CD14-positive monocyte (primary cell): Measurements from ENCODE around the gene HOMEZ. TPM values are rescaled to one million over a fixed set of nuclear protein-coding genes. Genes with fewer than 3 reads are reported as not detected.

ENCODE experiments used
- DNase-seq, 3 donors: peaks; one replicate each; pipeline ENCODE4 v3.0.0-alpha.2; 2011 to 2022
- H2AFZ ChIP-seq: 2 replicates; pipeline ENCODE4 v1.6.0; 2012; ENCODE audit warnings: mild to moderate bottlenecking, low read depth, low read length, inconsistent platforms; ENCODE audit not compliant: insufficient read depth, poor library complexity, severe bottlenecking
- H3K27ac ChIP-seq, 2 donors: 1 replicate in 1 of 2; 2 replicates in 1 of 2; pipeline ENCODE4 v1.5.1; 2012 to 2013; ENCODE audit warnings: low read length in 2 of 2, control low read depth in 1 of 2, inconsistent platforms in 1 of 2, low read depth in 1 of 2, mild to moderate bottlenecking in 1 of 2
- H3K27me3 ChIP-seq, 2 donors: one replicate each; pipeline versions ENCODE4 v1.6.0 to v1.6.1; 2011 to 2013; ENCODE audit warnings: low read length in 2 of 2; ENCODE audit not compliant: control insufficient read depth in 2 of 2, insufficient read depth in 2 of 2
- H3K36me3 ChIP-seq, 2 donors: replicated peaks in 1 of 2; 1 replicate in 1 of 2; 2 replicates in 1 of 2; pipeline versions ENCODE4 v1.5.1 to v1.6.1; 2012 to 2013; ENCODE audit warnings: low read length in 2 of 2, control low read depth in 1 of 2, inconsistent platforms in 1 of 2, mild to moderate bottlenecking in 1 of 2; ENCODE audit not compliant: insufficient read depth in 2 of 2, control insufficient read depth in 1 of 2
- H3K4me1 ChIP-seq, 2 donors: 1 replicate in 1 of 2; 2 replicates in 1 of 2; pipeline versions ENCODE4 v1.5.1 to v1.6.1; 2012 to 2013; ENCODE audit warnings: low read length in 2 of 2, control low read depth in 1 of 2, inconsistent platforms in 1 of 2, mild to moderate bottlenecking in 1 of 2, moderate library complexity in 1 of 2; ENCODE audit not compliant: insufficient read depth in 2 of 2, control insufficient read depth in 1 of 2
- H3K4me2 ChIP-seq: replicated peaks from 2 replicates; pipeline ENCODE3; 2012; ENCODE audit warnings: low read length, moderate library complexity, mild to moderate bottlenecking; ENCODE audit not compliant: poor library complexity, severe bottlenecking; ENCODE audit errors: extremely low read depth
- H3K4me3 ChIP-seq, 3 experiments: fragments of 200-600 bp in 1 of 3; sonication (generic) in 1 of 3; replicated peaks in 1 of 3; 1 replicate in 2 of 3; 2 replicates in 1 of 3; pipeline ENCODE4 v1.5.1; 2011 to 2013; ENCODE audit warnings: low read length in 3 of 3, mild to moderate bottlenecking in 3 of 3, control low read depth in 2 of 3, low read depth in 2 of 3, inconsistent platforms in 1 of 3, moderate library complexity in 1 of 3
- H3K79me2 ChIP-seq: 2 replicates; pipeline ENCODE4 v1.6.0; 2012; ENCODE audit warnings: mild to moderate bottlenecking, control low read depth, inconsistent platforms, low read length, moderate library complexity; ENCODE audit not compliant: insufficient read depth
- H3K9ac ChIP-seq: 2 replicates; pipeline ENCODE4 v1.6.0; 2017; ENCODE audit warnings: low read length, mild to moderate bottlenecking; ENCODE audit not compliant: insufficient read depth, poor library complexity, severe bottlenecking
- H3K9me3 ChIP-seq, 2 donors: replicated peaks in 1 of 2; 1 replicate in 1 of 2; 2 replicates in 1 of 2; pipeline versions ENCODE4 v1.5.1 to v1.6.1; 2012 to 2013; ENCODE audit warnings: low read length in 2 of 2, control low read depth in 1 of 2; ENCODE audit not compliant: control insufficient read depth in 1 of 2, insufficient read depth in 1 of 2
- H4K20me1 ChIP-seq: 2 replicates; pipeline ENCODE4 v1.6.0; 2012; ENCODE audit warnings: mild to moderate bottlenecking, low read length, control low read depth, moderate library complexity; ENCODE audit not compliant: insufficient read depth
- H3K27ac Mint-ChIP-seq, 7 donors: one replicate each; pipeline ENCODE4 v1.8.0; 2020; ENCODE audit warnings: mild to moderate bottlenecking in 7 of 7, mixed read lengths in 7 of 7, moderate library complexity in 6 of 7, inconsistent platforms in 2 of 7
- H3K27me3 Mint-ChIP-seq, 3 donors: one replicate each; pipeline ENCODE4 v1.8.0; 2021 to 2022; ENCODE audit warnings: low read depth in 3 of 3, mild to moderate bottlenecking in 3 of 3, mixed read lengths in 3 of 3, moderate library complexity in 3 of 3, inconsistent platforms in 1 of 3
- H3K36me3 Mint-ChIP-seq, 2 donors: one replicate each; pipeline ENCODE4 v1.8.0; 2020; ENCODE audit warnings: mixed read lengths in 2 of 2, inconsistent platforms in 1 of 2, mild to moderate bottlenecking in 1 of 2
- H3K4me1 Mint-ChIP-seq: one replicate; pipeline ENCODE4 v1.8.0; 2020; ENCODE audit warnings: mild to moderate bottlenecking, mixed read lengths
- H3K4me3 Mint-ChIP-seq, 2 donors: one replicate each; pipeline ENCODE4 v1.8.0; 2020; ENCODE audit warnings: mild to moderate bottlenecking in 2 of 2, mixed read lengths in 2 of 2, moderate library complexity in 1 of 2
- H3K9me3 Mint-ChIP-seq, 7 donors: one replicate each; pipeline ENCODE4 v1.8.0; 2020 to 2022; ENCODE audit warnings: mixed read lengths in 7 of 7, mild to moderate bottlenecking in 6 of 7, moderate library complexity in 6 of 7, inconsistent platforms in 2 of 7
- CTCF ChIP-seq: fragments of 200-600 bp; IDR thresholded peaks from one replicate; pipeline ENCODE4 v1.8.0; 2022; ENCODE audit warnings: antibody characterized with exemption, mild to moderate bottlenecking
- WGBS: methylation state at CpG from one replicate; pipeline ENCODE4 v1.1.5; 2013; ENCODE audit warnings: missing lambda C conversion rate; ENCODE audit not compliant: insufficient coverage; 5-methylcytosine and 5-hydroxymethylcytosine counted together
- intact Hi-C, 2 donors: fragments of 100-400 bp; cut with micrococcal nuclease; formaldehyde crosslinking; loops; one replicate each; pipeline versions ENCODE4 v1.15.0 to v1.15.1; 2023
- polyA plus RNA-seq, 3 donors: library from polyadenylated mRNA; depleted of rRNA in 1 of 3; unstranded in 2 of 3; stranded (reverse) in 1 of 3; fragments of 300-500 nt in 2 of 3; fragments of >200 nt in 1 of 3; fragmentation: Illumina TruSeq in 2 of 3; gene quantifications; 1 replicate in 2 of 3; 2 replicates in 1 of 3; pipeline ENCODE4 v1.2.3, GENCODE V29; 2012 to 2021

Gene HOMEZ
- polyA plus RNA-seq, 3 donors, result 3.5 to 5.4 (median 4.1) TPM

GRCh38 chr14:23320584-23321571, 34.9 kb upstream of the HOMEZ start, which contains the start of gene PABPN1:
TSS of gene PABPN1 (plus strand) at chr14:23321457. CDS start at chr14:23321470, 13 bp downstream.
- Mint-ChIP-seq H3K9me3 (peaks cover 0 to 3% (median 0%) of the 10 kb centered on the region in 7 donors), H3K27ac (peak within 1 kb of the TSS; percentile 98 to 100 (median 99)), H3K27me3 (peaks cover 0 to 2% (median 0%) of the 10 kb centered on the region in 3 donors), H3K4me1 (peaks cover 25% of the 10 kb centered on the region), H3K4me3 (peak within 1 kb of the TSS; percentile 90 to 92), H3K36me3 (peaks cover 35 to 43% of the 10 kb centered on the region in 2 donors)
- intact Hi-C loops, result loop anchor here (1.0 to 10.0 kb wide), 8 partner anchors 14 to 244 kb away; partner anchors contain the start of genes HOMEZ (in 2 of the 2), ACIN1 (in 1 of the 2), AP1G2 (in 1 of the 2) and BCL2L2 (in 1 of the 2)
- Histone ChIP-seq H3K36me3 (peaks cover 27 to 32% of the 10 kb centered on the region in 2 donors), H3K4me3 (peak within 1 kb of the TSS; percentile 74 to 92 (median 92)), H3K4me2 (peak within 1 kb of the TSS; percentile 84), H3K79me2 (peaks cover 27% of the 10 kb centered on the region), H3K27ac (peak within 1 kb of the TSS; percentile 96 to 99), H4K20me1 (peaks cover 20% of the 10 kb centered on the region), H3K4me1 (peaks cover 23 to 24% of the 10 kb centered on the region in 2 donors), H3K27me3 (no peaks in the 10 kb centered on the region), H3K9me3 (no peaks in the 10 kb centered on the region), H2AFZ (peak within 1 kb of the TSS; percentile 86), H3K9ac (peak within 1 kb of the TSS; percentile 94)
- peak; percentile 100 for DNase-seq
- WGBS, result under 1% methylated on average over 54 of the region's 63 CpGs
- no peak for TF ChIP-seq CTCF
